HG03565 (cell line): ENCODE measurements around the gene STKLD1.
"Not testable (repeated sequence)": the region's sequence is repeated elsewhere in the genome, so short reads cannot be mapped to it uniquely, and the experiment has no call there.

Source experiments
- ATAC-seq: cut with Tn5 transposase; IDR thresholded peaks from one replicate; pipeline ENCODE4 v1.9.1; 2021; ENCODE audit warnings: mild to moderate bottlenecking, moderate library complexity; ENCODE audit not compliant: unreplicated experiment

The STKLD1 gene

DNA sequence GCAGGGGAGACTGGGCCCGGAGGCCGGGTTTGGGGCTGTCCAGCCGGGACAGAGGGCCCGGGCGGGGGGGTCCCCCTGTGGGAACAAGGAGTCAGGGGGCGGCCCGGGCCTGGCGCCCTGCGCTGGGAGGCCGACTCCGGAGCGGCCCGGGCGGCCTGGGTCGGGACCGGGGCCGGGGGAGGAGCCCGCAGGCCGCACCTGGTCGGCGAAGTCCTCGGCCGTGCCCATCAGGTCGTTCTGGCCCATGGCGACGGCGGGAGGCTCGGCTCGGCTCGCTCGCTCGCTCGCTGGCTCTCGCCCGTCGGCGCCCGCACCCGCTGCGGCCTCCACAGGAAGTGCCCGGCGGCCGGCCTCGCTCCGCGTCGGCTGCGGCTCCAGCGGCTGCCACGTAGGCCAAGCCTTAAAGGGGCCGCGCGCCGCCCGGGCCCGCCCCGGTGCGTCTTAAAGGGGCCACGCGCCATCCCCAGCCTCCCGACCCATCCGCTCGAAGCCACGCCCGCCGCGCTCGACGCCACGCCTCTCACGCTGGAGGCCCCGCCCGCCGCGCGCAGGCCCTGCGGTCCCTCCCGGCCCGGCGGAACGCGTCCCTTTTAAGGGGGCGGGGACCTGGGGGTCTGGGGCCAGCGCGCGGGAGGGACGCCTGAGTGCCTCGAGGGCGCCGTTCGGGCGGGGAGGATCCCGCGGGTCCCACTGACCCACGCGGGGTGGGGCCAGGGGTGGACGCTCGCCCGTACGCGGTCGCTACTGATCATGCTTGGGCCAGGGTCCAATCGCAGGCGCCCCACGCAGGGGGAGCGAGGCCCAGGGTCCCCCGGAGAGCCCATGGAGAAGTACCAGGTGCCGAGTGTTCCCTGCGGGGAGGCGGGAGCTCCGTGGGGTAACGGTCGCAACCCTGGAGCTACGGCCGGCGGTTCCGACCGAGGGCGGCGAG, at the start of gene STKLD1, which contains the start of gene SURF4:
Gene STKLD1, plus strand, starts transcription at position 643 of the 931 bp plus-strand sequence. Its CDS starts 108 bp downstream, at position 751.
Gene SURF4, minus strand, starts transcription at position 337 of the 931 bp plus-strand sequence. Its CDS starts 91 bp downstream, at position 246.
- ATAC-seq, result peak; percentile 78

DNA sequence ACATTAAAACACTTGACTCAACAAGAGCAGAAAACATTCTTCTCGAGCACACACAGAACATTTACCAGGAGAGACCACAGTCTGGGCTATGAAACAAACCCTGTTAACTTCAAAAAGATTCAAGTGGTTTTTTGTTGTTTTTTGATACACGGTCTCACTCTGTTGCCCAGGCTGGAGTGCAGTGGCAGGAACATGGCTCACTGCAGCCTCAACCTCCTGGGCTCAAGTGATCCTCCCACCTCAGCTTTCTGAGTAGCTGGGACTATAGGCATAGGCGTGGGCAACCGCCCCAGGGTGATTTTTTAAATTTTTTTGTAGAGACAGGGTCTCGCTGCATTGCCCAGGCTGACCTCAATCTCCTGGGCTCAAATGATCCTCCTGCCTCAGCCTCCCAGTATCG, 49.1 kb upstream of the STKLD1 start:
- ATAC-seq, result not testable (repeated sequence)

DNA sequence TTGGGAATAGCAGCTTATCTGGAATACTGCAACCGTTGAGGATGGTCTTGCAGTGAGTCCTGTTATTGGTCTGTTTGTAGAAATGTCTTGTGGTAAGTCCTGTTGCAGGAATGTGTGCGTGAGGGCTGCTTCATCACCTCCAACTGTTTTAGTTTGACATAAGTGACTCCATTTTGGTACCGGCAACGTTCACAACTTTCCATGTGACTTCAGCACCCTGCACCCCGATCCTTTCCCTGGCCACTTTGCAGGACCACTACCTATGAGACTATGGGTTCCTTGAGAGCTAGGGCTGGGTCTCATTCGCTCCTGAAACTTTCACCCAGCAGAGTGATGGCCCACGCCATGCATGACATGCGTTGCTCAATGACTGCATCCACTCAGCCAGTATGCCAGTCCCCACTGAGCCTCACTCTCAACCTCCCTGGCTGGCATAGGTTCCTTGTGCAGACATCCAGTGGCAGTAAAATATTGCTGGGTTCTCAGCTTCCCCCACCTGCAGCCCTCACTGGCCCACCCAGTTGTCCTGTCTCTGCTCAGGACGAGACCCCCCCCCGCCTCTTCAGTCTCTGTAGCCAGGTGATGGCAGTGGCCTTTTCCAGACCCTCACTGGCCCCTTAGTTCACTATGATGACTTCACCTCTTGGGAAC, 48.2 kb upstream of the STKLD1 start:
- no peak for ATAC-seq

- not testable (repeated sequence) for ATAC-seq
Observed at GRCh38 chr9:133329306-133330156, 46.6 kb upstream of the STKLD1 start.

GRCh38 chr9:133331221-133331620, 44.9 kb upstream of the STKLD1 start:
- no peak for ATAC-seq

DNA sequence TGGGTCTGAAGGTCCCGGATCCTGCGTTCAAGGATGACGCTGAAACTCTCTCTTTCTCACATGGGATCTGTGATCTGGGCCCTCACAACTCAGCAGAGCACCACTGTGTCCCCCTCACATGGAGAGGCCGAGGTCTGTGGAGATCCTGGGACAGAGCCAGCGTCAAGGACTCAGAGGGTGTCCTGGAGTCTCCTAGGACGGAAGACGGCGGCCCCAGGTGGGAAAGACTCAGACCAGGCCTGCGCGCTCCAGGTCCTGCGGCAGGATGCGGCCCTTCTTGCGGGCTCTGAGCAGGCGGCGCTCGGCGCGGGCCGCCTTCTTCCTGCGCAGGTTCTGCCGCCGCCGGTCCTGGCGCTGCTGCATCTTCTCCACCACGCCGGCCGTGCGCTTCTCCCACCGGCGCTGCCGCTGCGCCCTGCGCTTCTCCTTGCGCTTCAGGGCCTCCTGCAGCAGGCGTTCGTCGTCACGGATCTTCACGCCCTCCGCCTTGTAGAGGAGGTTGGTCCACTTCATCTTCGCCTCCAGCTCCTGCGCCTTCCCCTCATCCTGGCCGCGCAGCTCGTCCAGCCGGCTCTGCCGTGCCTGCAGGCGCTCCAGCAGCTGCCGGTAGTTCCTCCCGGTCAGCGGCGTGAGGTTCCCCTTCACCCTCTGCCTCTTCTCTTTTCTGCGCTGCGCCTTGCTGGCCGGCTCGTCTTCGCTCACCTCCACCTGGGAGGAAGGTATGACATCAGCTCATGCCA, 44.4 kb upstream of the STKLD1 start:
- ATAC-seq, result no peak

- no peak for ATAC-seq
Observed at GRCh38 chr9:133332381-133332730, 43.8 kb upstream of the STKLD1 start.

DNA sequence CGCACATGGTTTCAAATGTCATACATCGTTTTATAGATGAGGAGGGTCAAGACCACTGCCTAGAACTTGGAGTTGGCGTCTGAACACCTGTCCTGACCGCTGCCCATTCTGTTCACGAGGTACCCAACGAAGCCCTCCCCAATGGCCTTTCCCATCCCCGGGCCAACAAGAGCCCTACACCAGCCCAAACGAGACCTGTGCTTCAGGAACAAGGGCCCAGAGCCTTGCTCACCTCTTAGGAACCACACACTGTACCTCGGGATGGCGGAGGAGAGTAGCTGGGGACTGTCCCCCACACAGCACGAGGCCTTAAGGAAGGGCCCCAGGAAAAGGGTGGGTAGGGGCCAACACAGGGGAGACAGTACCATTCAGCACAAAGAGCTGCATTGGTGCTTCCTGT, 43.2 kb upstream of the STKLD1 start:
- no peak for ATAC-seq

GRCh38 chr9:133333566-133333965, 42.6 kb upstream of the STKLD1 start:
- ATAC-seq, result no peak

DNA sequence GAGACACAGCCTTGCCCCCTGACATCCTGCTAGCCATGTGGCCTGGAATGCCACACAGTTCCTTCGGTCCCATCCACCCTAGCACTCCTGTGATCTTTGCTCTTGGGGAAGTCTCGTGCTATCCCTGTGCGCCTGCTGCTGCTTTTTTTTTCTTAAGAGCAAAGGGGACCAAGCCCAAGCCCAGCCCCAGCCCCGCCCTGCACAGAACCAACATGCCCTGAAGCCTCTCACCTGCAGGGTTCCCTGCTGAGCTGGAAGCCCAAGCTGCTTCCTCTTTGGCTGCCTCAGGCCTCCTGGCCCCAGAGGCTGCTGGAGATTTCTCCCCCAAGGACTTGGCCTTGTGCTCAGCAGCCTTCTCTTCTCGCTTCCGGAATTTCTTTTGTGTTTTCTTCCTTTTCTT, 42.0 kb upstream of the STKLD1 start:
- ATAC-seq, result no peak

- not testable (repeated sequence) for ATAC-seq
Observed at GRCh38 chr9:133334888-133335287, 41.3 kb upstream of the STKLD1 start.

DNA sequence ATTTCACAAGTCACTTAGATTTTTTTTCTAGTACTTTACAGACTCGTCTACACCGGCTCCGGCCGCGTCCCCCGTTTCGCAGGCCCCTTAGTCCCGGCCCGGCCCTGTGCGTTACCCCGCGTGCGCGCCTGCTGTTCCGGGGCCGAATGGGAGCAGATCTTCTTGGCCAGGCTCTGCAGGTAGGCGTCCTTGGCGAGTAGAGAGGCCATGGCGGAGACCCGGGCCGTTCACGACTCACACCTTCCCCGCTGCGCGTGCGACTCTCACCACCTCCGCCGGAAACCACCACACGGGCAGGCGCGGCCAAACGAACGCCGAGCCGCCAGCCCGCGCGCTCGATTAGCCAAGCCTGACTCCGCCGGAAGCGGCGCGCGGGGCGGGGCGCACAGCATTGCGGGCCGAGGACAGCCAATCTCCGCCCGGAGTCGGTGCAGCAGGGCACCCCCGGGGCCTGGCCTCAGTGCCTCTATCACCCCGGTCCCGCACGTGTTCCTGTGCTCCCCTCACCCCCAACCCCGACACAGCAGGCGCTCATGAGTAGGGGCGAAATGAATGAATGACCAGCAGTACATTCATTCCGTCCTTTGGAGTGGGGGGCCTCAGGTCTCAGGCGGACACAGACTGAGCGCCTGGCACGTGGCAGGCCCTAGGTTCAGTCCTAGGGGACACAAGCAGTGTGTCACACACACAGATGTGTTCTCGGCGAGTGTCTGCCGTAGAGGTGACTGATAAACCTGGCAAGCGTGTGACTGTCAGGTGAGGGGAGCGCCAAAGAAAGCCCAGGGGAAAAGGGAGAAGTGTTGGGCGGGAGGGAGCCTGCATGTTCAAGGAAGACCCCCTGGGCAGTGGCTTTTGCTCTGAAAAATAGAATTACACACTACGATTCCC, 40.0 kb upstream of the STKLD1 start, which contains the start of gene SURF6:
Gene SURF6, minus strand, starts transcription at position 265 of the 888 bp plus-strand sequence. Its CDS starts 56 bp downstream, at position 209.
- ATAC-seq, result peak; percentile 73

- ATAC-seq, result no peak
Observed at GRCh38 chr9:133339641-133340040, 36.5 kb upstream of the STKLD1 start.

GRCh38 chr9:133340256-133340655, 35.9 kb upstream of the STKLD1 start:
- no peak for ATAC-seq

- no peak for ATAC-seq
Observed at GRCh38 chr9:133340916-133341315, 35.2 kb upstream of the STKLD1 start.

DNA sequence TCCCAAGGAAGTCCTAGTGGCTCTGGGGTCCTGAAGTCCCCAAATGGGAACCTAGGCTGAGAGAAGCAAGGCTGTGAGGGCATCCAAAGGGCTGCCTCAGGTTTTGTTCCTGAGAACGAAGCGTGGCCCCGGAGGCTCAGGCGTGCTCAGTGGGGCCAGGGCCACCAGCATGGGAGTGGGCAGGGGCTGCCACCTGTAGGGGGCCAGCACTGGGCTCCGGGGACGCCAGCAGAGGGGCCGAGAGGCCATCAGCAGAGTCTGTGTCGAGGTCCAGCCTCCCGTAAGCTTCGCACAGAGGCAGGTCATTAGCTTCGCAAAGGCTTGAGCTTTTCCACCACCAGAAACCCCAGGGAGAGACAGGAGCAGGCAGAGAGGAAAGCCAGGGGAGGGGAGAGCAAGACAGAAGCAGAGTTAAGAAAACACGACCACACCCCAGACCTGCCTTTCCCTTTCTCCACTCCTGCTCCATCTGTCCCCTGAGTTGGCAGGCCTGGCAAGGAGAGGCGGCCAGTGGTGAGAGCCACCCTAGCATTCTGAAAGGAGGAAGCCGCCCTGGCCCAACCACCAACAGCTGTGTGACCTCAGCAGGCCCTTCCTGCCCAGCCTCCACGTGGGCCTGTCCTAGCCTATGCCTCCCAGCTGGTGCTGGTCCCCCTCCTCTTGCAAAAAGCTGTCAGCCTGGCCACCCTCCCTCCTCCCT, 34.6 kb upstream of the STKLD1 start:
- no peak for ATAC-seq

GRCh38 chr9:133342069-133342406, 34.1 kb upstream of the STKLD1 start:
- ATAC-seq, result no peak

GRCh38 chr9:133342570-133342969, 33.6 kb upstream of the STKLD1 start:
- ATAC-seq, result no peak

GRCh38 chr9:133344071-133344470, 32.1 kb upstream of the STKLD1 start:
- ATAC-seq, result no peak
